Measurements from ENCODE around the gene ZMIZ1.

- TF ChIP-seq, protein P1, sequence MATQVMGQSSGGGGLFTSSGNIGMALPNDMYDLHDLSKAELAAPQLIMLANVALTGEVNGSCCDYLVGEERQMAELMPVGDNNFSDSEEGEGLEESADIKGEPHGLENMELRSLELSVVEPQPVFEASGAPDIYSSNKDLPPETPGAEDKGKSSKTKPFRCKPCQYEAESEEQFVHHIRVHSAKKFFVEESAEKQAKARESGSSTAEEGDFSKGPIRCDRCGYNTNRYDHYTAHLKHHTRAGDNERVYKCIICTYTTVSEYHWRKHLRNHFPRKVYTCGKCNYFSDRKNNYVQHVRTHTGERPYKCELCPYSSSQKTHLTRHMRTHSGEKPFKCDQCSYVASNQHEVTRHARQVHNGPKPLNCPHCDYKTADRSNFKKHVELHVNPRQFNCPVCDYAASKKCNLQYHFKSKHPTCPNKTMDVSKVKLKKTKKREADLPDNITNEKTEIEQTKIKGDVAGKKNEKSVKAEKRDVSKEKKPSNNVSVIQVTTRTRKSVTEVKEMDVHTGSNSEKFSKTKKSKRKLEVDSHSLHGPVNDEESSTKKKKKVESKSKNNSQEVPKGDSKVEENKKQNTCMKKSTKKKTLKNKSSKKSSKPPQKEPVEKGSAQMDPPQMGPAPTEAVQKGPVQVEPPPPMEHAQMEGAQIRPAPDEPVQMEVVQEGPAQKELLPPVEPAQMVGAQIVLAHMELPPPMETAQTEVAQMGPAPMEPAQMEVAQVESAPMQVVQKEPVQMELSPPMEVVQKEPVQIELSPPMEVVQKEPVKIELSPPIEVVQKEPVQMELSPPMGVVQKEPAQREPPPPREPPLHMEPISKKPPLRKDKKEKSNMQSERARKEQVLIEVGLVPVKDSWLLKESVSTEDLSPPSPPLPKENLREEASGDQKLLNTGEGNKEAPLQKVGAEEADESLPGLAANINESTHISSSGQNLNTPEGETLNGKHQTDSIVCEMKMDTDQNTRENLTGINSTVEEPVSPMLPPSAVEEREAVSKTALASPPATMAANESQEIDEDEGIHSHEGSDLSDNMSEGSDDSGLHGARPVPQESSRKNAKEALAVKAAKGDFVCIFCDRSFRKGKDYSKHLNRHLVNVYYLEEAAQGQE (IDR thresholded peaks at IDR 0.05; ENCODE audit: insufficient read depth in 1 of 2, low read depth in 2 of 2, low read length in 2 of 2): no peak
- TF ChIP-seq POLR2AphosphoS5 (IDR thresholded peaks at IDR 0.05; ENCODE audit: low read depth, low read length) (no peak), SIN3A (IDR thresholded peaks at IDR 0.05; ENCODE audit: borderline replicate concordance, insufficient read depth, low read length) (no peak), TAF1 (IDR thresholded peaks at IDR 0.05; ENCODE audit: borderline replicate concordance, insufficient read depth, low read length) (no peak), FOXP2 (optimal IDR thresholded peaks at IDR 0.05; ENCODE audit: borderline replicate concordance, extremely low read depth, extremely low read length, insufficient read depth) (no peak)
Observed at GRCh38 chr10:79280956-79281355, 212.2 kb downstream of the ZMIZ1 start.
